ENCODE data around the gene SAE1. TPM values are rescaled to one million over a fixed set of nuclear protein-coding genes. Genes with fewer than 3 reads are reported as not detected.
A peak's percentile ranks its signal among the peaks of the same experiment; 100 is the strongest.
"Not testable (repeated sequence)": the region's sequence is repeated elsewhere in the genome, so short reads cannot be mapped to it uniquely, and the experiment has no call there.

SAE1 gene
- total RNA-seq, 1 donor from 2014 or later, result 71.0 TPM

DNA sequence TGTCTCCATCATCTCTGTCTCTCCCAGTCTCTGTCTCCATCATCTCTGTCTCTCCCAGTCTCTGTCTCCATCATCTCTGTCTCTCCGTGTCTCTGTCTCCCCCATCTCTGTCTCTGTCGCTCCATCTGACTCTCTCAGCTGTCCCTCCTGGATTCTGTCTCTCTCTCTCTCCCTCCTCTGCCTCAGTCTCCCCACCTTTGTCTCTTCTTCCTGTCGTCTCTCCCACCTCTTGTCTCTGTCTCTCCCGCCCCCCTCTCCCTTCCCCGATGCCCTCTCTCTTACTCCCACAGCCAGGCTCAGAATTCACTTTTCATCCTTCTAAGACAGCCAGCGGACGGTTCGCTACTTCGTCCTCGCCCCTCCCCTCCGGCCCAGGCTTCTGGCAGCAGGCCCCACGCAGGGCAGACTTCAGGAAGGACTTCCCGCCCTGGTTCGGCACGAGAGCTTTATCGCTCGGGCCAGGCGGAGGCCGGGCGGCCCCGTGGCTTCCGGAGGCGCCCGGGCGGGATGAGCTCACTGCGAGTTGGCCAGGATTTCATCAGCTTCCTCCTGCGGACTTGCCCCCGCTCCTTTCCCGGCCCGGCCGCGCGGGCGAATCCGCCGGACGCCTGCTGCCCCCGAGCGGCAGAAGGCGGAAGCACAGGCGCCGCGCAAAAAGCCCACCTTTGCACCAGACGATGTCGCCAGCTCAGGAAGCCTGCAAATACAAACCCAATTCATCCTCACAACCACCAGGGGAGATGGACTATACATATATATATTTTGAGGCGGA is 113.3 kb downstream of the SAE1 start:
- H3K4me1 ChIP-seq (ENCODE audit: control insufficient read depth in 3 of 3, insufficient read depth in 3 of 3, low read length in 3 of 3), result peaks cover 19 to 39% (median 31%) of the 10 kb centered on the region in 3 donors
- peak overlapping the region; percentile 59 to 68 (median 60) for H3K4me3 ChIP-seq (ENCODE audit: low read length in 3 of 3)
- H3K9me3 ChIP-seq (ENCODE audit: control insufficient read depth in 3 of 3, low read length in 3 of 3), result no peaks in the 10 kb centered on the region
- no peaks in the 10 kb centered on the region for H3K36me3 ChIP-seq (ENCODE audit: control insufficient read depth in 3 of 3, insufficient read depth in 3 of 3, low read length in 3 of 3)
- peak overlapping the region; percentile 63 for H3K27ac ChIP-seq (ENCODE audit: low read depth, low read length)
- peak overlapping the region; percentile 12 to 64 (median 57) for H3K9ac ChIP-seq (ENCODE audit: low read depth in 1 of 3, low read length in 3 of 3)
- peaks cover 0 to 35% (median 32%) of the 10 kb centered on the region in 3 donors for H3K27me3 ChIP-seq (ENCODE audit: control insufficient read depth in 3 of 3, insufficient read depth in 3 of 3, low read length in 3 of 3)

DNA sequence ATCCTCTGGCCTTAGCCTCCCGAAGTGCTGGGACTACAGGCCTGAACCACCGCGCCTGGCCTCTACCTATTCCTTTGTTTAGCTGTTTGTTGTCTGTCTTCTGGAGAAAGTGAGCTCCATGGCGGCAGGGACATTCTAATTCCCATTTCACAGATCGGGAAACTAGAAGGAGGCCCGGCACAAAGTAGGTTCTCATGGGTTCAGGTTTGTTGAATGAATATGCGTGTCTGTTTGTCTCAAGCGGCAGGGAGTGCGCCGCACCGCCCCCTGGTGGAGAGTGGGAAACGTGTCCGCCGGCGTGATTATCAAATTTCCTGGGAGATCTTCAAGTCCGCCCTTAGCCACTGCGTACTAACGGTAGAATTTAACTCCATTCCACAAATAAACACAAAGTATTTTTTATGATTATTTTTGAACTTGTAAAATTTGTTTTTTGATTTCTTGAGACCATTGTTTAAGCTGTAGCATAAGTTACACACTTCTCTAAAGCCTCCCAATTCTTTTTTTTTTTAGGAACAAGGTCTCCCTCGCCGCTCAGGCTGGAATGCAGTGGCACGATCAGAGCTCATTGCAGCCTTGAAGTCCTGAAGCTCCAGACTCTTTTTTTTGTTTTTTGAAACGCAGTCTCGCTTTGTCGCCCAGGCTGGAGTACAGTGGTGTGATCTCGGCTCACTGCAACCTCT is 116.8 kb downstream of the SAE1 start:
- no peaks in the 10 kb centered on the region for H3K36me3 ChIP-seq (ENCODE audit: control insufficient read depth in 3 of 3, insufficient read depth in 3 of 3, low read length in 3 of 3)

DNA sequence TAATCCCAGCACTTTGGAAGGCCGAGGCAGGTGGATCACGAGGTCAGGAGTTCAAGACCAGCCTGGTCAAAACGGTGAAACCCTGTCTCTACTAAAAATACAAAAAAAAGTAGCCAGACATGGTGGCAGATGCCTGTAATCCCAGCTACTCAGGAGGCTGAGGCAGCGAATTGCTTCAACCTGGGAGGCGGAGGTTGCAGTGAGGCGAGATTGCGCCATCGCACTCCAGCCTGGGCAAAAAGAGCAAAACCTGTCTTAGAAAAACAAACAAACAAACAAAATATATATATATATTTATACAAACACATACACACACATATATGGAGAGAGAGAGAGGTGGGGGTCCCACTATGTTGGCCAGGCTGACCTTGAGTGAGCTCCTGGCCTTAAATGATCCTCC is 122.4 kb downstream of the SAE1 start:
- not testable (repeated sequence) for H3K27me3 ChIP-seq (ENCODE audit: control insufficient read depth in 3 of 3, insufficient read depth in 3 of 3, low read length in 3 of 3)

More for the DNA sequence above, 116.8 kb downstream of the SAE1 start:
- H3K27ac ChIP-seq (ENCODE audit: low read depth, low read length), result no peak overlapping the region
- no peaks in the 10 kb centered on the region for H3K9me3 ChIP-seq (ENCODE audit: control insufficient read depth in 3 of 3, low read length in 3 of 3)
- H3K27me3 ChIP-seq (ENCODE audit: control insufficient read depth in 3 of 3, insufficient read depth in 3 of 3, low read length in 3 of 3), result peaks cover 0 to 9% (median 8%) of the 10 kb centered on the region in 3 donors
- no peak overlapping the region for H3K9ac ChIP-seq (ENCODE audit: low read depth in 1 of 3, low read length in 3 of 3)
- peaks cover 11 to 13% (median 13%) of the 10 kb centered on the region in 3 donors for H3K4me1 ChIP-seq (ENCODE audit: control insufficient read depth in 3 of 3, insufficient read depth in 3 of 3, low read length in 3 of 3)
- no peak overlapping the region for H3K4me3 ChIP-seq (ENCODE audit: low read length in 3 of 3)

DNA sequence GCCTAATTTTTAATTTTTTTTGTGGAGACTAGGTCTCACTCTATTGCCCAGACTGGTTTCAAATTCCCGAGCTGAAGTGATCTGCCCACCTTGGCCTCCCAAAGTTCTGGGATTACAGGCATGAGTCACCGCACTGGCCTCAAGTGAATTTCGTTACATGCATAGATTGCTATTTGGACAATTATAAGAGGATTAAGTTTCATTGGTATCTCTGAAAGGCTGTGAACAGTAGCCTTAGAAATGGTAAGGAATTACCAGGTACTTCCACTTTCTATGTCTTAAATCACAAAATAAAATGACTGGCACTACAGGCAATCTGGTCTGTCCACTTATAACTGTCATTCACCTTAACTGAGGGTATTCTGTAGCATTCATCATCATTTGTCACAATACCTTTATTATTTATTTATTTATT is 122.8 kb downstream of the SAE1 start:
- Histone ChIP-seq H3K9ac (ENCODE audit: low read depth in 1 of 3, low read length in 3 of 3) (no peak overlapping the region), H3K9me3 (ENCODE audit: control insufficient read depth in 3 of 3, low read length in 3 of 3) (no peaks in the 10 kb centered on the region), H3K4me1 (ENCODE audit: control insufficient read depth in 3 of 3, insufficient read depth in 3 of 3, low read length in 3 of 3) (peaks cover 13 to 19% (median 17%) of the 10 kb centered on the region in 3 donors), H3K27me3 (ENCODE audit: control insufficient read depth in 3 of 3, insufficient read depth in 3 of 3, low read length in 3 of 3) (no peaks in the 10 kb centered on the region), H3K27ac (ENCODE audit: low read depth, low read length) (no peak overlapping the region), H3K4me3 (ENCODE audit: low read length in 3 of 3) (no peak overlapping the region), H3K36me3 (ENCODE audit: control insufficient read depth in 3 of 3, insufficient read depth in 3 of 3, low read length in 3 of 3) (peaks cover under 1 to 3% (median 2%) of the 10 kb centered on the region in 3 donors)

More for the DNA sequence above, 122.4 kb downstream of the SAE1 start:
- H3K9me3 ChIP-seq (ENCODE audit: control insufficient read depth in 3 of 3, low read length in 3 of 3); H3K4me3 ChIP-seq (ENCODE audit: low read length in 3 of 3); H3K27ac ChIP-seq (ENCODE audit: low read depth, low read length); H3K9ac ChIP-seq (ENCODE audit: low read depth in 1 of 3, low read length in 3 of 3); H3K36me3 ChIP-seq (ENCODE audit: control insufficient read depth in 3 of 3, insufficient read depth in 3 of 3, low read length in 3 of 3): not testable (repeated sequence)
- peaks cover 8 to 14% (median 12%) of the 10 kb centered on the region in 3 donors for H3K4me1 ChIP-seq (ENCODE audit: control insufficient read depth in 3 of 3, insufficient read depth in 3 of 3, low read length in 3 of 3)

DNA sequence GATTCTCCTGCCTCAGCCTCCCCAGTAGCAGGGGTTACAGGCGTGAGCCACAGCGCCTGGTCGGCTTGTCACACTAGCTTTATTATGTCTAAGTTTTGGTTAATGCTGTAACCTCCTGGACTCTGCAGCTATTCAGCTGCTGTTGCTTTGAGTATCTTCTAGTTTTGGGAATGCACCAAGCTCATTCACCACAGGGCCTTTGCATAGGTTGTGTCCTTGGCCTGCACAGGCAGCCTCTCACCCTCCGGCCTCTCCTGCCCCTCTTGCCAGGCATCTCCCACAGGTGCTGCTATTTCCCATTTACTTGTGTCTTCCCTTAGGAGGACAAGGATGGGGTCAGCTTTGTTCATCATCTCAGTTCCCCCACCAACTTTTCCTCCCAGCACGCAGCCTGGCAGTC is 123.3 kb downstream of the SAE1 start:
- H3K4me1 ChIP-seq (ENCODE audit: control insufficient read depth in 3 of 3, insufficient read depth in 3 of 3, low read length in 3 of 3), result peaks cover 15 to 23% (median 22%) of the 10 kb centered on the region in 3 donors
- no peaks in the 10 kb centered on the region for H3K9me3 ChIP-seq (ENCODE audit: control insufficient read depth in 3 of 3, low read length in 3 of 3)
- H3K27ac ChIP-seq (ENCODE audit: low read depth, low read length), result no peak overlapping the region
- H3K36me3 ChIP-seq (ENCODE audit: control insufficient read depth in 3 of 3, insufficient read depth in 3 of 3, low read length in 3 of 3), result peaks cover 5 to 8% (median 7%) of the 10 kb centered on the region in 3 donors
- no peaks in the 10 kb centered on the region for H3K27me3 ChIP-seq (ENCODE audit: control insufficient read depth in 3 of 3, insufficient read depth in 3 of 3, low read length in 3 of 3)
- no peak overlapping the region for H3K9ac ChIP-seq (ENCODE audit: low read depth in 1 of 3, low read length in 3 of 3)
- no peak overlapping the region for H3K4me3 ChIP-seq (ENCODE audit: low read length in 3 of 3)

DNA sequence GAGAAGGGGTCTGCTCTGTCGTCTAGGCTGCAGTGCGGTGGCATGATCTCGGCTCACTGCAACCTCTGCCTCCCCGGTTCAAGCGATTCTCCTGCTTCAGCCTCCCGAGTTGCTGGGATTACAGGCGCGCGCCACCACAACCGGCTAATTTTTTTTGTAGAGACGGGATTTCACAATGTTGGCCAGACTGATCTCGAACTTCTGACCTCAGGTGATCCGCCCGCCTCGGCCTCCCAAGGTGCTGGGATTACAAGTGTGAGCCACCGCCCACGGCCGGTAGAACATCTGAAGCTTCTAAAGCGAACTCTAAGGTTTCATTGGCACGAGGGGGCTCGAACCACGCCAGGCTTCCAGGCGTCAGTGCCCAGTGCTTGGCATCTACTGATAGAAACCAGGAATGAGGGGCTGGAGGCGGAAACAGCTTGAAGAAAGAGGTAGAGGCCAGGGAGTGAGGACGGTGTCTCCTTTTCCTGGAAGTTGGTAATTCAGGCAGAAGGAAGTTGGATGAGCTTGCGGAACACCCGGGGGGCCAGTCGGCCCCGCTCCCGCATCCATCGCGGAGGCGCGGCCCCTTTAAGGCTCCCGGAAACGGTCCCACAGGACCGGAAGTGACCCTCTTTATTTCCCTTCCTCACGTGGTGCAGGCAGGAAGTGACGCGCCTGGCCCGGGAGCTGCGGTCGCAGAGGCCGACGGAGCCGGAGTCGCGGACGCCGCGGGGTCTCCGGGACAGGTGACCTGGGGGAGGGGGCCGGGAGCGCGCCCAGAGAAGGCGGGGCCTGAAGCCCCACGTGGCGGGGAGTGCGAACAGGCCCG is 125.5 kb downstream of the SAE1 start, which contains the start of gene CCDC9:
TSS of gene CCDC9 (plus strand) at position 647 of the 814 bp plus-strand sequence. CDS start 1,876 bp downstream, outside the sequence.
- H3K9me3 ChIP-seq (ENCODE audit: control insufficient read depth in 3 of 3, low read length in 3 of 3), result no peaks in the 10 kb centered on the region
- peaks cover 26 to 29% (median 28%) of the 10 kb centered on the region in 3 donors for H3K36me3 ChIP-seq (ENCODE audit: control insufficient read depth in 3 of 3, insufficient read depth in 3 of 3, low read length in 3 of 3)
- H3K4me3 ChIP-seq (ENCODE audit: low read length in 3 of 3), result peak within 1 kb of the TSS; percentile 82 to 94 (median 91)
- peak within 1 kb of the TSS; percentile 96 for H3K27ac ChIP-seq (ENCODE audit: low read depth, low read length)
- no peaks in the 10 kb centered on the region for H3K27me3 ChIP-seq (ENCODE audit: control insufficient read depth in 3 of 3, insufficient read depth in 3 of 3, low read length in 3 of 3)
- H3K9ac ChIP-seq (ENCODE audit: low read depth in 1 of 3, low read length in 3 of 3), result peak within 1 kb of the TSS; percentile 87 to 94 (median 93)
- peaks cover 15 to 33% (median 27%) of the 10 kb centered on the region in 3 donors for H3K4me1 ChIP-seq (ENCODE audit: control insufficient read depth in 3 of 3, insufficient read depth in 3 of 3, low read length in 3 of 3)

DNA sequence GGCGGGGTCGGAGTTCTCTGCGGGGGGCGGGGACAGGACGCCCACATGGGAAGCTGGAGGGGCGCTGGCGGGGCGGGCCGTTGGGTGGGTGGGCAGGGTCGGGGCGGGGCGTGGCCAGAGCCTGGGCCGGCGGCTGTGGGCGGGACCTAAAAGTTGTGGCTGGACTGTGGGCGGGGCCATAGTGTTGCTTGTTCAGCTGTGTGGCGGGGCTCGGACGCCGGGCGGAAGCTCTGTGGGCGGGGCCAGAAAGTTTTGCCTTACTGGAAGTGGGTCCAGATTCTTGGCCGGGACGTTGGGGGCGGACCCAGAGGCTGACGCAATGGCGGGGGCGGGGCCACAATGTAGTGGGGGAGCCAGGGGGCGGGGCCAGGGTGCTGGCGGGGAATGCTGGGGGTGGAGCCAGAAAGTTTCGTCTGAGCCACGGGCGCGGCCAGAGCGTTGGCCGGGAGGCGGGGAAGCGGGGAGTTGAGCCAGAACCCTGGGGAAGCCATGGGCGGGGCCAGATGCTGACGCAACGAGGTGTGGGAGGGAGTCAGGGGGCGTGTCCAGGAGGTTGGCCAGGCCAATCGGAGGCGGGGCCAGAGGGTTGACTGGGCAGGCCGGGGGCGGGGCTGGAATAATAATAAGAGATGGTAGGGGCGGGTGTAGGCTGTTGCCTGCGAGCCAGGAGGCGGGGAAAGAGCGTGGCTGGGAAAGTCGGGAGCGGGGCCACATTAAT is 126.2 kb downstream of the SAE1 start:
- peak overlapping the region; percentile 82 to 94 (median 91) for H3K4me3 ChIP-seq (ENCODE audit: low read length in 3 of 3)
- H3K4me1 ChIP-seq (ENCODE audit: control insufficient read depth in 3 of 3, insufficient read depth in 3 of 3, low read length in 3 of 3), result peaks cover 15 to 33% (median 27%) of the 10 kb centered on the region in 3 donors
- H3K27ac ChIP-seq (ENCODE audit: low read depth, low read length), result peak overlapping the region; percentile 96
- H3K27me3 ChIP-seq (ENCODE audit: control insufficient read depth in 3 of 3, insufficient read depth in 3 of 3, low read length in 3 of 3), result no peaks in the 10 kb centered on the region
- no peaks in the 10 kb centered on the region for H3K9me3 ChIP-seq (ENCODE audit: control insufficient read depth in 3 of 3, low read length in 3 of 3)
- H3K36me3 ChIP-seq (ENCODE audit: control insufficient read depth in 3 of 3, insufficient read depth in 3 of 3, low read length in 3 of 3), result peaks cover 30 to 32% (median 31%) of the 10 kb centered on the region in 3 donors
- H3K9ac ChIP-seq (ENCODE audit: low read depth in 1 of 3, low read length in 3 of 3), result peak overlapping the region in 2 of 3 donors; percentile 25 to 94

DNA sequence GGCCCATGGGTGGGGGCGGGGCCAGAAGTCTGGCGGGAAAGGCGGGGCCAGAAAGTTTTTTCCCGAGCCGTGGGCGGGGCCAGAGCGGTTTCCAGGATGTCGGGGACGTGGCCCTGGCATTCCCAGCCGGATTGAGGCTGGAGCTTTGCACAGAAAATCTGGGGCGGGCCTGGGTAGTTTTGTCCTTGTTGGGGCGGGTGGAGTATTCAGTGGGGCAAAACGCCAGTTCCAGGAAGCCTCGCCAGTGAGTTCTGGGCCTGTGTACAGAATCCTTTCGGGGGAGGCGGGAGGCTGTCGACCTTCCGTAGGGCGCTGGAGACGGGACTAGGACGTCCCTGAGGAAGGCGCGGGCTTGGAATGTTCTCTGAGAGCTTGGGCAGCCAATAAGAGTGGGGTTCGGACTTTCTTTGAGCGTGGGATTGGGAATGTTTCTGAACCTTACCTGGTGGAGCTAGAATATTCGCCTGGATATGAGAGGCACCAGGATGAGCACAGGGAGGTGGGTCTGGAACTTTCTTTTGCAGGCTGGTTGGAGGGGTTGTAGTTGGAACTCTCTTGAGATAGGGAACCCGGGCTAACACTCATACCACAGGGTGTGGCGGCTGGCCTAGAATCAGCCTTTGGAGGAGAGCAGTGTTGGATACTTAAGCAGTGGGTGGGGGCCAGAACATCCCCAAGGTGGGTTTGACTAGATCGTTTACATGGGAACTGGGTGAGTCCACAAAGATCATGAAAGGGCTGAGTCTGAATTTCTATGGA is 127.0 kb downstream of the SAE1 start:
- peaks cover 15 to 33% (median 27%) of the 10 kb centered on the region in 3 donors for H3K4me1 ChIP-seq (ENCODE audit: control insufficient read depth in 3 of 3, insufficient read depth in 3 of 3, low read length in 3 of 3)
- peaks cover 34 to 36% (median 34%) of the 10 kb centered on the region in 3 donors for H3K36me3 ChIP-seq (ENCODE audit: control insufficient read depth in 3 of 3, insufficient read depth in 3 of 3, low read length in 3 of 3)

More for the DNA sequence above, 127.0 kb downstream of the SAE1 start:
- H3K9me3 ChIP-seq (ENCODE audit: control insufficient read depth in 3 of 3, low read length in 3 of 3), result no peaks in the 10 kb centered on the region
- H3K4me3 ChIP-seq (ENCODE audit: low read length in 3 of 3), result peak overlapping the region; percentile 79 to 80 (median 80)
- no peaks in the 10 kb centered on the region for H3K27me3 ChIP-seq (ENCODE audit: control insufficient read depth in 3 of 3, insufficient read depth in 3 of 3, low read length in 3 of 3)
- H3K27ac ChIP-seq (ENCODE audit: low read depth, low read length), result peak overlapping the region; percentile 96
- H3K9ac ChIP-seq (ENCODE audit: low read depth in 1 of 3, low read length in 3 of 3), result peak overlapping the region; percentile 82 to 94 (median 87)

Data from skeletal muscle tissue (tissue), 4 donors.